Duodenal mucosa (tissue), 2 donors: ENCODE results near the gene FCER1G.
"Not testable (repeated sequence)": the region's sequence is repeated elsewhere in the genome, so short reads cannot be mapped to it uniquely, and the experiment has no call there.

Source experiments
- H3K27ac ChIP-seq: one replicate; pipeline ENCODE4 v1.7.0; 2013; ENCODE audit warnings: low read depth, low read length
- H3K27me3 ChIP-seq, 2 donors: one replicate each; pipeline ENCODE4 v1.7.0; 2013; ENCODE audit warnings: low read length in 2 of 2, control low read depth in 1 of 2; ENCODE audit not compliant: insufficient read depth in 2 of 2, control insufficient read depth in 1 of 2
- H3K36me3 ChIP-seq, 2 donors: one replicate each; pipeline ENCODE4 v1.7.0; 2013; ENCODE audit warnings: low read length in 2 of 2, control low read depth in 1 of 2; ENCODE audit not compliant: insufficient read depth in 2 of 2, control insufficient read depth in 1 of 2
- H3K4me1 ChIP-seq, 2 donors: one replicate each; pipeline ENCODE4 v1.7.0; 2013; ENCODE audit warnings: low read length in 2 of 2, control low read depth in 1 of 2; ENCODE audit not compliant: insufficient read depth in 2 of 2, control insufficient read depth in 1 of 2
- H3K4me3 ChIP-seq, 2 donors: one replicate each; pipeline ENCODE4 v1.7.0; 2013; ENCODE audit warnings: low read length in 2 of 2, low read depth in 1 of 2
- H3K9ac ChIP-seq, 2 donors: one replicate each; pipeline ENCODE4 v1.7.0; 2013; ENCODE audit warnings: low read length in 2 of 2, low read depth in 1 of 2
- H3K9me3 ChIP-seq, 2 donors: one replicate each; pipeline ENCODE4 v1.7.0; 2013; ENCODE audit warnings: low read length in 2 of 2, control low read depth in 1 of 2; ENCODE audit not compliant: control insufficient read depth in 1 of 2

Gene FCER1G

GRCh38 chr1:161229896-161230295 lies 14.8 kb downstream of the FCER1G start:
- H3K9me3 ChIP-seq, result no peaks in the 10 kb centered on the region
- peaks cover 23 to 25% of the 10 kb centered on the region in 2 donors for H3K4me1 ChIP-seq
- H3K27ac ChIP-seq, result no peak overlapping the region
- H3K4me3 ChIP-seq, result no peak overlapping the region
- H3K27me3 ChIP-seq, result no peaks in the 10 kb centered on the region
- no peak overlapping the region for H3K9ac ChIP-seq
- peaks cover 22 to 30% of the 10 kb centered on the region in 2 donors for H3K36me3 ChIP-seq

DNA sequence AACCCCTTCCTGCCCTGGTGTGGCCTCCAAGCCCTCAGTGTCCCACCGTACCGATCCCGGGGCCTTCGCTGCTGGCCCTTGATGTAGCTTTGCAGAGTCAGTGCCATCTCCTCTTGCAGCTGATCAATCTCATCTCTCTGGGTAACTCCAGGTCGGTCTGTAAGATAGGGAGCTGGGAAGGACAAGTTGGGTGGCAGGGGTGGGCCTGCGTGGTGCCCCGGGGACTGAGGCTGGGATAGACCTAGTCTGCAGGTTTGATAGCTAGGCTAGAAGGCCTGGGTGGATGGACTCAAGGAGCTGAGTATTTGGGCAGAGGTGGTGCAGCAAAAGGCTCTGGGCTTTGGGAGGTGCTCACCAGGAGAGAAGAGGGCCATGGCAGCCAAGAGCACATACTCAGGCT lies 15.7 kb downstream of the FCER1G start:
- no peak overlapping the region for H3K27ac ChIP-seq
- H3K36me3 ChIP-seq, result peaks cover 22 to 30% of the 10 kb centered on the region in 2 donors
- no peaks in the 10 kb centered on the region for H3K27me3 ChIP-seq
- H3K9ac ChIP-seq, result no peak overlapping the region
- H3K9me3 ChIP-seq, result no peaks in the 10 kb centered on the region
- H3K4me1 ChIP-seq, result peaks cover 17 to 19% of the 10 kb centered on the region in 2 donors
- H3K4me3 ChIP-seq, result no peak overlapping the region

DNA sequence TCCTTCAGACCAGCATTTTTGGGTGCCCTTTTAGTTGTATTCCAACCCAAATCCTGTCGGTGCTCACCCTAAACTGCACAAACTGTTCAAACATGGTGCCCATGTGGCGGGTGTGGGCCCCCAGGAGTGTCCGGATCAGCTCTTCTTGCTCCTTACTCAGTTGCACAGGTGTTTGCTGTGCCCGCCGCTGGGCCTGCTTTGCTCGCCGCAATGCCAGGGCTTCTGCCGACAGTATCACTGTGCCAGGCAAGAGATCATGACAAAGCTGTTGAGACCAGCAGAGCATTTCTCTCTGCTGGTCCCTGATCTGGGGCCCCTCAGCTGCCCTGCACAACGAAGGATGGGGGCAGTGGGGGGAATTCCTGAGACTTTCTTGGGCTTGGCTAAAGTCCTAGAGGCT lies 18.0 kb downstream of the FCER1G start:
- Histone ChIP-seq H3K27me3 (no peaks in the 10 kb centered on the region), H3K9me3 (no peaks in the 10 kb centered on the region), H3K36me3 (peaks cover 20 to 28% of the 10 kb centered on the region in 2 donors), H3K4me3 (no peak overlapping the region), H3K4me1 (peaks cover 0 to 1% of the 10 kb centered on the region in 2 donors), H3K27ac (no peak overlapping the region), H3K9ac (no peak overlapping the region)

DNA sequence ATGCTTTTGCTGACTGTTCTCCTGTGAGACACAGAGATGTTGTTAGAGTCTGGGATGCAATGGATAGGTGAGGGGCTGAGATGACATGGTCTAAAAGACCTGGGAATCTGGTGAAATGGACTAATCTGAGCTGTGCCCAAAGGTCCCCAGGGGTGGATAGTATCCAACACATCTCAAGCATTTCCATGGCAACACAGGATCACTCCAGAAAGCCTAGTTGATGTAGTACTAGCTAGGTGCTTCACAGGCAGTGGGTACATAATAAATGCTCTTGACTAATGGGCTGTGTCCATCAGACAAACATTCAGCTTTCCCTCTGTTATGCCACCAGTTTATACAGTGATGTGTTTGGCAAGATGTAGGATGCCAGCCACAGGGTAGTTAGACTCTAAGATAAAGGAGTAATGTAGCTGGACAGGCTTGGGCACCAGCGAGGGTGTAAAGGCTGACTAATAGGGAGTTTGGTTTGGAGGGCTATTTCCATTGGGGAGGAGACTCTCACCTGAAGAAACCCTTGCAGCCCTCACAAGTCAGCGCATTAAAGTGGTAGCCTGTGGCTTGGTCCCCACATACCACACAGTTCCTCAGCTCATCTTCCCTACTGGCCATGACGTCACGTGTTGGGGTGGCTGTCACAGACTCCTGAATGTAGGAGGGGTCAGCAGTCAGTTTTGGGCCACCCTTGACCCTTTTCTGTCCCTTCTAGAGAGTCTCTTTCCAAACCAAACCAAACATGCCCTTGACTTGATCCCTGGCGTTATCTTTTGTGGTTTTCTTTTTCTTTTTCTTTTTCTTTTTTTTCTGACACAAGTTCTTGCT lies 21.1 kb downstream of the FCER1G start:
- H3K4me3 ChIP-seq, result no peak overlapping the region
- H3K4me1 ChIP-seq, result no peaks in the 10 kb centered on the region
- H3K9me3 ChIP-seq, result no peaks in the 10 kb centered on the region
- no peaks in the 10 kb centered on the region for H3K27me3 ChIP-seq
- no peak overlapping the region for H3K9ac ChIP-seq
- no peaks in the 10 kb centered on the region for H3K36me3 ChIP-seq
- H3K27ac ChIP-seq, result no peak overlapping the region

- no peaks in the 10 kb centered on the region for H3K36me3 ChIP-seq
- H3K4me3 ChIP-seq, result no peak within 1 kb of the TSS
- H3K27ac ChIP-seq, result no peak within 1 kb of the TSS
- H3K9me3 ChIP-seq, result no peaks in the 10 kb centered on the region
- H3K27me3 ChIP-seq, result no peaks in the 10 kb centered on the region
- no peak within 1 kb of the TSS for H3K9ac ChIP-seq
- H3K4me1 ChIP-seq, result no peaks in the 10 kb centered on the region
Observed at GRCh38 chr1:161238039-161238473, 23.0 kb downstream of the FCER1G start, which contains the start of gene NR1I3. NR1I3 (minus strand) TSS chr1:161238203; CDS start chr1:161236565, 1,638 bp downstream.

DNA sequence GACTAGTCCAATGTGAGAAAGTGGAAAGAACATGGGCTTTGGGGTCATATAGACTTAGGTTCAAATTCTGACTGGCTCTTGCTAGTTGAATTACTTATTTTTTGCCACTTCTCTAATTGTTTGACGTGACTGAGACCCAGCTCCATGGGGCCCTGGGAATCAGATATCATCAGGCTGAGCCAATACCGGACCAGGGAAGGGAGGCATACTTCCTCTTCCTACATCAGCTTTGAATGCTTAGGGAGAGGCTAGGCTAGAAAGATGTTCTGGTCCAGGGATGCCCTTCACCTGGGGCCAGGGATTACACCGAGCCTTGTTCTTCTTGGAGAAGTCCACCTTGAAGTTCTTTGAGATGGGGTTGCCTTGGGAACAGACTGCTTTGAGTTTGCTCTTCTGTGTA lies 26.6 kb downstream of the FCER1G start:
- Histone ChIP-seq H3K27me3 (no peaks in the 10 kb centered on the region), H3K9ac (no peak overlapping the region), H3K36me3 (no peaks in the 10 kb centered on the region), H3K4me3 (no peak overlapping the region), H3K4me1 (no peaks in the 10 kb centered on the region), H3K9me3 (no peaks in the 10 kb centered on the region), H3K27ac (no peak overlapping the region)

- Histone ChIP-seq H3K36me3 (no peaks in the 10 kb centered on the region), H3K27ac (no peak overlapping the region), H3K27me3 (no peaks in the 10 kb centered on the region), H3K4me1 (no peaks in the 10 kb centered on the region), H3K9me3 (no peaks in the 10 kb centered on the region), H3K9ac (no peak overlapping the region), H3K4me3 (no peak overlapping the region)
Observed at GRCh38 chr1:161242313-161242712, 27.2 kb downstream of the FCER1G start.

GRCh38 chr1:161244888-161245287 lies 29.8 kb downstream of the FCER1G start:
- H3K9me3 ChIP-seq, result no peaks in the 10 kb centered on the region
- H3K27ac ChIP-seq, result no peak overlapping the region
- H3K9ac ChIP-seq, result no peak overlapping the region
- no peaks in the 10 kb centered on the region for H3K4me1 ChIP-seq
- no peaks in the 10 kb centered on the region for H3K27me3 ChIP-seq
- H3K36me3 ChIP-seq, result no peaks in the 10 kb centered on the region
- no peak overlapping the region for H3K4me3 ChIP-seq

- not testable (repeated sequence) for H3K9me3 ChIP-seq, H3K36me3 ChIP-seq, H3K9ac ChIP-seq, H3K4me1 ChIP-seq, H3K27ac ChIP-seq, H3K27me3 ChIP-seq, H3K4me3 ChIP-seq
Observed at GRCh38 chr1:161250100-161250499, 35.0 kb downstream of the FCER1G start.

GRCh38 chr1:161250829-161251228 lies 35.7 kb downstream of the FCER1G start:
- H3K36me3 ChIP-seq, result no peaks in the 10 kb centered on the region
- H3K4me1 ChIP-seq, result no peaks in the 10 kb centered on the region
- no peaks in the 10 kb centered on the region for H3K27me3 ChIP-seq
- no peak overlapping the region for H3K4me3 ChIP-seq
- no peaks in the 10 kb centered on the region for H3K9me3 ChIP-seq
- no peak overlapping the region for H3K9ac ChIP-seq
- H3K27ac ChIP-seq, result no peak overlapping the region
